ENCODE measurements around the gene DLGAP5.
A peak's percentile ranks its signal among the peaks of the same experiment; 100 is the strongest.

The DLGAP5 gene

GRCh38 chr14:55120571-55121495 lies 70.6 kb downstream of the DLGAP5 start:
- TF ChIP-seq GATA2 (IDR thresholded peaks at IDR 0.05; ENCODE audit: low read depth, low read length) (no peak), GATA3 (IDR thresholded peaks at IDR 0.05; ENCODE audit: low read depth, low read length) (no peak)

DNA sequence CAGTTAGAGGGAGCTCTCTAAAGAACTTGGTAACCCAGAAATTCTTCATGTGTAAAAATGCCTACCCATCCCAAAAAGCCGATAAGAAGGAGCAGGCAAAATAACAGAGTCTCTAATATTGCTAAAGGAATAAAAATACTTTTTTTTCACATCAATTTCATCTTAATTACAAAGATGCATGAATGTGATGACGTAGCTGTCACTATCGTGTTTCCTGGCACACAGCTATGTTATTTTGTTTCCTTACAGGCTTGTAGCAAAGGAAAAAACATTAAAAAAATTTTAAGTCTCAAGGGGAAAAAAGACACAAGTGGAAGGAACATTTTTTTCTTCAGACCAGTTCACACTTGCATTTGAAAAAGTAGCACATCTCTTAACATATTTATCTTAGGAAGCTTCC lies 72.6 kb downstream of the DLGAP5 start:
- TF ChIP-seq GATA3 (IDR thresholded peaks at IDR 0.05; ENCODE audit: low read depth, low read length), result no peak
- TF ChIP-seq GATA2 (IDR thresholded peaks at IDR 0.05; ENCODE audit: low read depth, low read length), result no peak

GRCh38 chr14:55117803-55118441 lies 73.5 kb downstream of the DLGAP5 start:
- TF ChIP-seq GATA3 (IDR thresholded peaks at IDR 0.05; ENCODE audit: low read depth, low read length) (no peak), GATA2 (IDR thresholded peaks at IDR 0.05; ENCODE audit: low read depth, low read length) (no peak)

GRCh38 chr14:55116246-55117030 lies 74.9 kb downstream of the DLGAP5 start:
- TF ChIP-seq GATA2 (IDR thresholded peaks at IDR 0.05; ENCODE audit: low read depth, low read length) (peak; percentile 72), GATA3 (IDR thresholded peaks at IDR 0.05; ENCODE audit: low read depth, low read length) (peak; percentile 55)

- TF ChIP-seq GATA2 (IDR thresholded peaks at IDR 0.05; ENCODE audit: low read depth, low read length) (no peak), GATA3 (IDR thresholded peaks at IDR 0.05; ENCODE audit: low read depth, low read length) (no peak)
Measured at GRCh38 chr14:55115861-55116245, 75.5 kb downstream of the DLGAP5 start.

- TF ChIP-seq GATA2 (IDR thresholded peaks at IDR 0.05; ENCODE audit: low read depth, low read length), result no peak
- no peak for TF ChIP-seq GATA3 (IDR thresholded peaks at IDR 0.05; ENCODE audit: low read depth, low read length)
Measured at GRCh38 chr14:55115460-55115859, 75.9 kb downstream of the DLGAP5 start.

DNA sequence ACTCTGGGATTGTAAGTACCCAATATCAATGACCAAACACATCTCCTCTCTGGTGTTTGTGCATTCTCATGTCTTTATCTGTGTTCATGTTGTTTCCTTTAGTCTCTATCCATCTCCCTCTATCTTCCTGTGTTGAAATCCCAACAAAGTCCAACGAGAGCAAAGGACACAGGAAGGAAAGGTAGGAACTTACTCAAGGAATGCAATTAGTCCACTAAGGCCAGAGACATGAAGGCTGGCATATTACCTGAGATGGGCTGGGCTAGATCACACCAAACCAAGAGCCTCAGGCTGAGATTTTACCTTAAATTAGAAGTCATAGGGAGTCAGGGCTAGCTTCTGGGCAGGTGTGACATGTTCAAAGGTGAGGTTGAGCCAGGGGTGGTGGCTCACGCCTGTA lies 76.7 kb downstream of the DLGAP5 start:
- TF ChIP-seq GATA2 (IDR thresholded peaks at IDR 0.05; ENCODE audit: low read depth, low read length) (no peak), GATA3 (IDR thresholded peaks at IDR 0.05; ENCODE audit: low read depth, low read length) (no peak)

DNA sequence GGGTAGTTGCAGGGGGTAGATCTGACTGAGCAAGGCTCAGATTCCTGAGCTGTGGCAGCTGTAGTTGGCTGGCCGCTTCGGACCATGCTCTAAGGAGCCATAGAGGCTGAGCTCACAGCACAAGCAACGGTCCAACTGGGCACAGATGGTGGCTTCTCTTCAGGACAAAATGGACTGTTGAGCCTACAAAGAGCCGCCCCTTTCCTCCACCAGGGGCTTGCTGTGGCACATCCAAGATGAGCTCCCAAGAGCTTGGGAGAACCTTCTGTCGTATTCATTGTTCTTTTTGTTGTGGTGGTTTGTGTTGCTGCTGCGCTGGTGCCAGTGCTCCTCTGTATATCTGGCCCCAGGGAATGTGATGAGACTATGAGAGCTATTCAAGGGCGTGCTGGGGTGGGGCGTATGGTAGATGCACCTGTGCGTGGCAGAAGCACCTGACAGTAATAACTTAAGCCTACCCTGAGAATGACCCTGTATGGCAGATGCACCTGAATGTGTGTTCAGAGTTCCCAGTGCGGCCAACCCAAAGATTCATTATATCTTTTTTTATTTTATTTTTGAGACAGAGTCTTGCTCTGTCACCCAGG lies 80.2 kb downstream of the DLGAP5 start:
- TF ChIP-seq GATA3 (IDR thresholded peaks at IDR 0.05; ENCODE audit: low read depth, low read length) (no peak), GATA2 (IDR thresholded peaks at IDR 0.05; ENCODE audit: low read depth, low read length) (no peak)

DNA sequence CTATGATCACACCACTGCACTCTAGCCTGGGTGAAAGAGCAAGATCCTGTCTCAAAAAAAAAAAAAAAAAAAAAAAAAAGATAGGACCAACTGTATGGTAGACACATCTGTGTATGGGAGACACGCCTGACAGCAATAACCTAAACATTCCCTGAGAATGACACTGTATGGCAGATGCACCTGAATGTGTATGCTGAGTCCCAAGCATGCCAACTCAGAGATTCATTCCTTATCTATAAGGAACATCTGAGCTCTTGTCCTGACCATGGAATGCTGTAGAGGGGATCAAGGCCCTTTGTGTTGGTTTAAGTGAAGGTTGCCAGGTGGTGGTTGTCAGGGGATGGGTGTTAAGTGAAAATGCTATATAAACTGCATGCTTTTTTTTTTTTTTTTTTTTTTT lies 81.5 kb downstream of the DLGAP5 start:
- TF ChIP-seq GATA2 (IDR thresholded peaks at IDR 0.05; ENCODE audit: low read depth, low read length), result no peak
- no peak for TF ChIP-seq GATA3 (IDR thresholded peaks at IDR 0.05; ENCODE audit: low read depth, low read length)

DNA sequence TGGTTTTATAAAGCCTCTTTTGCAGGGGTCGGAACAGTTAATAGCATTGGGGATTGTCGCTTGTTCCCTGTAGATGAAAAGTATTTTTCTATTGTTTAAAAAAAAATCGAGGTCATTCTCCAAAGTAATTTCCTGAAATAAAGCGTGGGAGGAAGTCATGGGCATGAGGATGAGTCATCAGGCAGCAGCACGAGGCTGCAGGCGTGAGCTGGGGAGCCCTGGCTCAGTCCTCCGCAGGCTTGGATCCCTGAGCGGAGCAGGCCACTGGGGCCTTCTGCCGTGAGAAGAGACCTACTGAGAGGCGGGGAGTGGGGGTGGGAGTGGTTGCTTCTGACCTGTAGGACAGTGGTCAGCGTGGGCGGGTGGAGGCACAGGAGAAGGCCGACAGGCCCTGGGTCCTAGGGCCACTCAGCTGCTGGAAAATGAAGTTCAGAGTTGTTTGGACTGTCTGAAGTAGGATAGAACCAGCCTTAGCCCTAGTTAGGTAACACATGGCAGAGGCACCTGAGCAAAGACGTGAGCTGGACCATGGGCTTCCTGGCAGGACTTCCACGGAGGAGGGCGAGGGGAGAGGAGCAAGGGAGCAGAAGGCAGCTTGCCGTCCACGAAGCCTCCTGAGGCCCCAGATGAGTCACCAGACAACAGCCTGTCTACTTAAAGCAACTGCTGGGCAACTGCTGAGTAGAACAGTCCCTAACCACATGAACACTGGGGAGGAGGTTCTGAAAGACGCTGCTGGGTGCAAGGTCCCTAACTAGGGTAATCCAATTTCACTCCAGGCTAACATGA lies 83.4 kb downstream of the DLGAP5 start:
- no peak for TF ChIP-seq GATA2 (IDR thresholded peaks at IDR 0.05; ENCODE audit: low read depth, low read length)
- no peak for TF ChIP-seq GATA3 (IDR thresholded peaks at IDR 0.05; ENCODE audit: low read depth, low read length)

GRCh38 chr14:55105991-55106390 lies 85.4 kb downstream of the DLGAP5 start:
- TF ChIP-seq GATA2 (IDR thresholded peaks at IDR 0.05; ENCODE audit: low read depth, low read length), result no peak
- TF ChIP-seq GATA3 (IDR thresholded peaks at IDR 0.05; ENCODE audit: low read depth, low read length), result no peak

GRCh38 chr14:55103971-55104954 lies 87.1 kb downstream of the DLGAP5 start:
- no peak for TF ChIP-seq GATA3 (IDR thresholded peaks at IDR 0.05; ENCODE audit: low read depth, low read length)
- no peak for TF ChIP-seq GATA2 (IDR thresholded peaks at IDR 0.05; ENCODE audit: low read depth, low read length)

Data from SH-SY5Y (cell line).